Pons (tissue), 1 donor: Measurements from ENCODE around the gene FSD1.
"Not testable (repeated sequence)": the region's sequence is repeated elsewhere in the genome, so short reads cannot be mapped to it uniquely, and the experiment has no call there.

Source experiments
- DNase-seq: peaks from one replicate; pipeline ENCODE4 v3.0.0-alpha.2; 2016; ENCODE audit warnings: low spot score

The FSD1 gene

GRCh38 chr19:4284974-4285373 is 19.4 kb upstream of the FSD1 start:
- DNase-seq: no peak

GRCh38 chr19:4286141-4286540 is 18.3 kb upstream of the FSD1 start:
- not testable (repeated sequence) for DNase-seq

DNA sequence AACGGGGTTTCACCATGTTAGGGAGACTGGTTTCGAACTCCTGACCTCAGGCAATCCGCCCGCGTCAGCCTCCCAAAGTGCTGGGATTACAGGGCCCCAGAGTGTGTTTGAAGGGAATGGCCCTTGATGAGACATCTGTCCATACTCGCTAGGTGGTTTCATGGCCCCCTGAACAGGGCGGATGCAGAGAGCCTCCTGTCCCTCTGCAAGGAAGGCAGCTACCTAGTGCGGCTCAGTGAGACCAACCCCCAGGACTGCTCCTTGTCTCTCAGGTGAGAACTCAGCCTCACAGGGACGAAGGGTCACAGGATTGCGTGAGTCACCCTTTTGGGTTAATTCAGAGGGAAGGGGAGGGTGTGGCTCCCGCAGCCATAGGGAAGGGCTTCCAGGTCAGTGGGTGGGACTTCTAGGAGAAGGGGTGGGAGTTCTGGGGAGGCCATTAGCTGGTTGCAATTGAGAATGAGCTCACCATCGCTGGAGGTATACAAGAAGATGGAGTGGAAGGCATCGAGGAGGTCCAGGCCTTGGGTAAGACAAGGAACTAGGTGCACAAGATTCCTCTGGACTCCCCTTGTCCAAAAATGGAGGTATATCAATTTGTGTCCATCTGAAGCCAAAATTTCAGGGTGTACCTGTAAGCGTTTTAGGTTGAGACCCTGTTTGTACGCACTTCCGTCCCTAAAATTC is 16.2 kb upstream of the FSD1 start:
- DNase-seq: no peak

GRCh38 chr19:4291184-4291732 is 13.1 kb upstream of the FSD1 start:
- DNase-seq: no peak

DNA sequence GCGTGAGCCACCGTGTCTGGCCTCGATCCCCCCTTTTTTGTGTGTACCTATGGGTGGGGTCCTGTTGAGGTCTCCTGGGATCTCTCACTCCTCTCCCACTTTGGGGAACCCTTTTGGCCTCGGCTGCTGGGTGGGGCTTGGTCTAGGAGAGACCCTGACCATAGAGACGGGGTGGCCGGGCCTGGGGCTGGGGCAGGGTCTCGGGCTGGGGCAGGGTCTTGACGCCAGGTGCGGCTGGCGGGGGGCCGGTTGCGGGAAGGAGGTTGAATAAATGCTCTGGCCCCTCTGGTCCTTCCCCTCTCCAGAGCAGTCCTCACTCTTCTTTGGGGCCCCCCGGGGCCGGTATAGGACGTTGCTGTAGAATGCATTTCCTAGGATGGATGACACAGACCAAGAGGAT is 11.9 kb upstream of the FSD1 start:
- no peak for DNase-seq

DNA sequence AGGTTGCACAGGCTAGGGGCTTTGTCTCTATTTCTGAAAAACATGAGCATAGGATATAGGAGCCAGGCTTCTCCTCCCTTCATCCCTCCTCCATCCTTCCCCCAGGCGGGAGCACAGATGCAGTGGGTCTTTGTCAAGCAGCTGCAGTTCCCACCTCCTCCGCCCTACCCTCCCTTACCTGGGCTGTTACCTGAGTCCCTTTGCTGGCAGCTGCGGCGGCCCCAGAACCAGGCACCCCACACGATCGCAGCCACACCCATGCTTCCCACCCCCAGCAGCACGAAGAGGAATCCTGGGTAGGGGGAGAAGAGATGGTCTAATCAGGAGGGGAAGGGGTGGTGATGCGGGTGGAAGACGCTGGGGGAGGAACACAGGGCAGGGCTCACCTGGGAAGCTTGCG is 10.0 kb upstream of the FSD1 start:
- no peak for DNase-seq

DNA sequence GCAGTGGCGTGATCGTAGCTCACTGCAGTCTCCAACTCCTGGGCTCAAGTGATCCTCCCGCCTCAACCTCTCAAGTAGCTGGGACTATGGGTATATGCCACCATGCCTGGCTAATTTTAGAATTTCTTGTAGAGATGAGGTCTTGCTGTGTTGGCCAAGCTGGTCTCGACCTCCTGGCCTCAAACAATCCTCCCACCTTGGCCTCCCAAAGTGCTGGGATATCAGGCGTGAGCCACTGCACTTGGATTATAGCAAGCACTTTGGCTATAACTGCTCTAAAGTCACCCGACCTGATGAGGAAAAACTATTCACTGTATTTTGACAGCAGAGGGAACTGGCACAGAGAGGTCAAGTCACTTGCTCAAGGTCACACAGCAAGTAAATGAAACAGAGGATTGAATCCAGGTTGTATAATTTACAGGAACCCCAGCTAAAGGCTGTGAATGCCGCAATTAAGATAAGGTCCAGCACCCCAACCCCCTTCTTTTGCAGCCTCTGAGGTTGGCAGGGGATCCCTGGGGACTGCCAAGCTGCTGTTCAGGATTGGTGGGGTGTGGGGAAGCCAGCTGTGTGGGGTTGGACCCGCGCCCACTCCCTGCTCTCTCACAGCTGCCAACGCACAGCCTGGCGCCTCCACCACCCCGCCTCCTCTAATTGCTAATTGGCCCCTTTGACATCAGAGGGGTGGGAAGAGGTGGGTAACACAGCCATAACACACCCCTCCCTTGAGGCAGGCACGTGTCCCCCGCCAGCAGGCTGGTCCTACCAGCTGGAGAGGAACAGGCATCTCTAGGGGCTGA is 8.2 kb upstream of the FSD1 start:
- DNase-seq: peak; percentile 25

DNA sequence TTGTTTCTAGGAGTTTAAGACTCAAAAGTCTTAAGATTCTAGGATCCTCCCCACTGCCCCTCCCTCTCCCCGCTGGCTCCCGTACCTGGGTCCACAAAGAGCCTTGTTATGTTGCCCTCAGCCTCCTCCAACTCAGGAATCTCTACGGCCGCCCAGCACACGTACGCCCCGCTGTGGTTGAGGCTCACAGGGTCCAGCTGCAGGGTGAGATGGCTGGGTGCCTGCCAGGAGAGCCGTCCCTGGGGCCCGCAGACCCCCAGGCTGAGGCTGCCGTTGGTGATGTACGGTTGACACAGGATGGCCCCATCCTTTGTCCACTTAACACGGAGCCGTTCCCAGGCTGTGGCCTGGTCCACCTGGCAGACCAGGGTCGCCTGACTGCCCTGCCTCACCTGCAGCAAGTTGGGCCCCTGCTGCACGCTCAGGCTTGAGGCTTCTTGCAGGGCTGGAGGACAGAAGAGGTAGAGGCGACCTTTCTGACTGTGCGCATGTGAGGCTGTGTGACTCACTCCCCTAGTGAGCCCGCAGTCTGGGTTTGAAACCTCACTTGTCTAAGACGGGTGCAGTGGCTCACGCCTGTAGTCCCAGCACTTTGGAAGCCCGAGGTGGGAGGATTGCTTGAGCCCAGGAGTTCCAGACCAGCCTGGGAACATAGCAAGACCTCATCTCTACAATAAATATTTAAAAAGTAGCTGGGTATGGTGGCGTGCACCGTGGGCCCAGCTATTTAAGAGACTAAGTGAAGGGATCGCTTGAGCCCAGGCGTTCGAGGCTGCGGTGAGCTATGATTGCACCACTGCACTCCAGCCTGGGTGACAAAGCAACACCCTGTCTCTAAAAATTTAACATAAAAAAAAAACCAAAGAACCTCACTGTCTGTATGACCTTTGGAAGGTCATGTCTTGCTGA is 6.2 kb upstream of the FSD1 start:
- no peak for DNase-seq

- no peak for DNase-seq
Observed at GRCh38 chr19:4298810-4299550, 5.4 kb upstream of the FSD1 start.

DNA sequence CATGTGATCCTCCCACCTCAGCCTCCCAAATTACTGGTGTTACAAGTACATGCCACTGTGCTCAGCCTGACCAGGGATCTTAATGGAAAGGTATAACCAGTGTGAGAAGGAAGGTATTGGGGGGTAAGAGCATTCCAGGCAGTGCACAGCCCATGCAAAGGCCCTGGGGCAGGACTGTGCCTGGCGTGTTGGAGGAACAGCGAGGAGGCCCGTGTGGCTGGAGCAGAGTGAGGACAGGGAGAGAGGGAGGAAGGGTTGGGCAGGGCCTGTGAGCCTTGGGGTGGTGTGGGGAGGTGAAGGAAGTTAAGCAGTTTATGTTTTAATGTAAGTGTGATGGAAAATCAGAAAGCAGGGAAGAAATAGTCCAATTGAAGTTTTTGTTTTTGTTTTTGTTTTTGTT is 3.8 kb upstream of the FSD1 start:
- no peak for DNase-seq

- DNase-seq: no peak
Observed at GRCh38 chr19:4301590-4302242, 2.7 kb upstream of the FSD1 start.

GRCh38 chr19:4302243-4302640 is 2.2 kb upstream of the FSD1 start, which contains the start of gene TMIGD2:
TMIGD2 (minus strand) TSS chr19:4302389; CDS start chr19:4302385, 4 bp downstream.
- no peak for DNase-seq

- DNase-seq: no peak
Observed at GRCh38 chr19:4303819-4304537, 420 bp upstream of the FSD1 start.

- DNase-seq: no peak
Observed at GRCh38 chr19:4305257-4305612, 837 bp downstream of the FSD1 start.

DNA sequence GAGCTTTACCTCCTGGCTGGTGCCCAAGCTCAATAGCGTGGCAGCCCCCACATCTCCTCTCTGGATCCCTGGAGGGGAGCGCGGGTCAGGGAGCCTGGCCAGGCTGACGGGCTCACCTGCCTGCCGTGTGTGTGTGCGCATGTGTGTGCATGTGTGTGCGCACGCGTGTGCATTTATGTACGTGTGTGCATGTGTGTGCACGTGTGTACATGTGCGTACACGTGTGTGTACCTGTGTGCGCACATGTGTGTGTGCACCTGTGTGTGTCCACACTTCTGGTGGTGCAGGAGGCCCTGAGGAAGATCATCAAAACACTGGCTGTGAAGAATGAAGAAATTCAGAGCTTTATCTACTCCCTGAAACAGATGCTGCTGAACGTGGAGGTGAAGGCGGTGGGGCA is 1.3 kb downstream of the FSD1 start:
- DNase-seq: no peak

- DNase-seq: no peak
Observed at GRCh38 chr19:4310247-4311121, 6.1 kb downstream of the FSD1 start.

DNA sequence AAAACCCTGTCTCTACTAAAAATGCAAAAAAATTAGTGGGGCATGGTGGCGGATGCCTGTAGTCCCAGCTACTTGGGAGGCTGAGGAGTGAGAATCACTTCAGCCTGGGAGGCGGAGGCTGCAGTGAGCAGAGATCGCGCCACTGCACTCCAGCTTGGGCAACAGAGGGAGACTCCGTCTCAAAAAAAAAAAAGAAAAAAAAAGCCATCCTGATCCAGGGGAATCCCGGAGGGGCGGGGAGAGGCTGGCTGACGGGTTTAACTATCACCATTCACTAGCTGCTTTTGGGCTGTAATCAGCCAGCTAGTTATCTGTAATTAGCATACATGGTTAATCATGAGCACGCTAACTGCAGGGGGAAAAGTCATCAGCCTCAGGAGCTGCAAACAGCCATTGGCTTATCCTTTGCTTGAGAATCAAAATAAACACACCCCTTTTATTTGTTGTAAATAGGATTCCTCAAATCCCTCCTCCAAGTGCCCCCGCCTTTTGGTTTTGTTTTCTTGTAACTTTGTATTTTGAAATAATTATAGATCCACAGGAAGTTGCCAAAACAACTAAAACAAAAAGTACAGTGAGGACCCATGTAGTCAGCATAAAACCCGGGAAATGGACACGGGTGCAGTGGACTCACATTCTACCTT is 9.6 kb downstream of the FSD1 start:
- DNase-seq: no peak

DNA sequence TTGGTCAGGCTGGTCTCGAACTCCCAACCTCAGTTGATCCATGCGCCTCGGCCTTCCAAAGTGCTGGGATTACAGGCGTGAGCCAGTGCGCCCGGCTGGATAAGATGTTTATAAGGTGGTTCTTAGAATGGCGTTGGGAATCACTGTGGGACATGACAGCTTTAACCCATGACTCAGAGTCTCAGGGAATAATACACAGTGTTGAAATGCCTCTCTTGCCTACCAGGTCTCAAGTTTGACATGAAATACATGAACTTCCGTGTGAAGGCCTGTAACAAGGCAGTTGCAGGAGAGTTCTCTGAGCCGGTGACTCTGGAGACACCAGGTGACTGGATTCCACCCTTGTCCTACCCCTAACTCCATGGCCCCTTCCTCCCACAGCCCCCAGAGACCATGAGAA is 12.6 kb downstream of the FSD1 start:
- DNase-seq: no peak

DNA sequence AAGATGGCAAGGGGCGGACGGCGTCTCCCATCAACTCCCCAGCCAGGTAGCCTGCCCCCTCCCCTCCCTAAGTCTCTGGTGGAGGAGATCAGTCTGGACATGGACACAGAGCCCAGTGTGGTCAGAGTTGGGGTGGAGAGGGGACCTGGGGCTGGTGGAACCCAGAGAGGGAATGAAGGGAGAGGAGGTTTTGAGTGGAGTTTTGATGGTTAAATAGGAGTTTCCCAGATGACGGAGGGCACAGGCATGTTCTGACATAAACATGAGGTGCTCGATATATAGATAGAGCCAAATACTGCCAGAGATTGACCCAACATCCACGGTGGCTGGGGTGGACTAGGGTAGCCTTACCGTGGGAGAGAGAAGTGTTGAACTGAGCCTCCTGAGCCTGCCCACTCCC is 14.1 kb downstream of the FSD1 start:
- DNase-seq: no peak
